Smooth muscle cell (in vitro differentiated cells): ENCODE measurements around the gene STOML1. TPM values are rescaled to one million over a fixed set of nuclear protein-coding genes. Genes with fewer than 3 reads are reported as not detected.
A peak's percentile ranks its signal among the peaks of the same experiment; 100 is the strongest.
"Not testable (repeated sequence)": the region's sequence is repeated elsewhere in the genome, so short reads cannot be mapped to it uniquely, and the experiment has no call there.

Source experiments
- DNase-seq: peaks from one replicate; lab custom pipeline; 2025; ENCODE audit not compliant: unreplicated experiment; lab: John Stamatoyannopoulos, UW
- H2AFZ ChIP-seq: fragments of 200-600 bp; sonication (generic); 2 replicates; pipeline ENCODE4 v1.6.0; 2016; ENCODE audit warnings: antibody characterized with exemption, low read depth, mild to moderate bottlenecking
- H3F3A ChIP-seq: fragments of 200-600 bp; sonication (generic); 2 replicates; pipeline ENCODE4 v1.6.0; 2017; ENCODE audit warnings: antibody characterized with exemption, low read depth
- H3K27ac ChIP-seq: fragments of 200-600 bp; sonication (generic); 2 replicates; pipeline ENCODE4 v1.5.1; 2016; ENCODE audit warnings: low read depth, mild to moderate bottlenecking
- H3K27me3 ChIP-seq: fragments of 200-600 bp; sonication (generic); 2 replicates; pipeline ENCODE4 v1.6.1; 2016; ENCODE audit warnings: low read depth, mild to moderate bottlenecking
- H3K36me3 ChIP-seq: fragments of 200-600 bp; sonication (generic); 2 replicates; pipeline ENCODE4 v1.5.1; 2016; ENCODE audit warnings: low read depth
- H3K4me1 ChIP-seq: fragments of 200-600 bp; sonication (generic); 2 replicates; pipeline ENCODE4 v1.5.1; 2016; ENCODE audit warnings: low read depth
- H3K4me2 ChIP-seq: fragments of 200-600 bp; sonication (generic); 2 replicates; pipeline ENCODE4 v1.6.0; 2016; ENCODE audit warnings: mild to moderate bottlenecking
- H3K4me3 ChIP-seq: fragments of 200-600 bp; sonication (generic); 2 replicates; pipeline ENCODE4 v1.5.1; 2016; ENCODE audit warnings: mild to moderate bottlenecking
- H3K79me2 ChIP-seq: fragments of 200-600 bp; sonication (generic); 2 replicates; pipeline ENCODE4 v1.6.0; 2016; ENCODE audit warnings: low read depth, mild to moderate bottlenecking
- H3K9ac ChIP-seq: fragments of 200-600 bp; sonication (generic); 2 replicates; pipeline ENCODE4 v1.6.0; 2016; ENCODE audit warnings: low read depth
- H3K9me3 ChIP-seq: fragments of 200-600 bp; sonication (generic); replicated peaks from 2 replicates; pipeline ENCODE4 v1.5.1; 2016; ENCODE audit warnings: low read depth
- H4K20me1 ChIP-seq: fragments of 200-600 bp; sonication (generic); 2 replicates; pipeline ENCODE4 v1.6.0; 2016; ENCODE audit warnings: low read depth
- CTCF ChIP-seq: fragments of 200-600 bp; sonication (generic); IDR thresholded peaks from 2 replicates; pipeline ENCODE4 v1.5.1; 2017; ENCODE audit warnings: borderline replicate concordance, mild to moderate bottlenecking, antibody characterized with exemption; ENCODE audit not compliant: insufficient read depth, poor library complexity, severe bottlenecking
- WGBS: methylation state at CpG from one replicate; pipeline ENCODE4 v1.1.7; 2016; ENCODE audit warnings: low lambda C conversion rate; 5-methylcytosine and 5-hydroxymethylcytosine counted together
- polyA plus RNA-seq: library from polyadenylated mRNA; unstranded; fragments of >200 nt; fragmentation: Nextera tagmentation; extraction: Ambion mirVana; gene quantifications from 2 replicates; pipeline ENCODE4 v1.2.1, GENCODE V29; 2016
- total RNA-seq: library from RNA; depleted of rRNA; stranded (reverse); fragments of >200 nt; gene quantifications from 2 replicates; pipeline ENCODE4 v1.2.3, GENCODE V29; 2014

STOML1 gene
- total and polyA plus RNA-seq, 2 experiments from 2014 or later, result 12.4 to 27.5 TPM

DNA sequence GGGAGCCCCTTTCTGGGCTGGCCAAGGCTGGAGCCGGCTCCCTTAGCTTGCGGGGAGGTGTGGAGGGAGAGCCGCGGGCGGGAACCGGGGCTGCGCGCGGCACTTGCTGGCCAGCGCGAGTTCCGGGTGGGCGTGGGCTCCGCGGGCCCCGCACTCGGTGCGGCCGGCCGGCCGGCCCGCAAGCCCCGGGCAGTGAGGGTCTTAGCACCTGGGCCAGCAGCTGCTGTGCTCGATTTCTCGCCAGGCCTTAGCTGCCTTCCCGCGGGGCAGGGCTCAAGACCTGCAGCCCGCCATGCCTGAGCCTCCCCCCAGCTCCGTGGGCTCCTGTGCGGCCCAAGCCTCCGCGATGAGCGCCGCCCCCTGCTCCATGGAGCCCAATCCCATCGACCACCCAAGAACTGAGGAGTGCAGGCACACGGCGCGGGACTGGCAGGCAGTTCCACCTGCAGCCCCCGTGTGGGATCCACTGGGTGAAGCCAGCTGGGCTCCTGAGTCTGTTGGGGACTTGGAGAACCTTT, 18.4 kb downstream of the STOML1 start:
- H3K36me3 ChIP-seq, H3K4me3 ChIP-seq, H4K20me1 ChIP-seq, H3K4me1 ChIP-seq, H3K79me2 ChIP-seq, H3K4me2 ChIP-seq, H3K9ac ChIP-seq, H3K27me3 ChIP-seq, H3F3A ChIP-seq, DNase-seq, H3K27ac ChIP-seq, H2AFZ ChIP-seq, H3K9me3 ChIP-seq: not testable (repeated sequence)
- WGBS, result 93% methylated on average over 39 of the region's 39 CpGs

- no peaks in the 10 kb centered on the region for H3K4me1 ChIP-seq
- peak overlapping the region; percentile 28 for H3K4me3 ChIP-seq
- H4K20me1 ChIP-seq, result no peaks in the 10 kb centered on the region
- peak; percentile 44 for DNase-seq
- WGBS, result 37% methylated on average over 26 of the region's 26 CpGs
- H3K36me3 ChIP-seq, result no peaks in the 10 kb centered on the region
- no peaks in the 10 kb centered on the region for H3F3A ChIP-seq
- no peak overlapping the region for H3K9ac ChIP-seq
- no peaks in the 10 kb centered on the region for H3K9me3 ChIP-seq
- H3K4me2 ChIP-seq, result peak overlapping the region; percentile 81
- no peaks in the 10 kb centered on the region for H3K79me2 ChIP-seq
- peak overlapping the region; percentile 61 for H2AFZ ChIP-seq
- no peak overlapping the region for H3K27ac ChIP-seq
- TF ChIP-seq CTCF, result peak; percentile 87
- no peaks in the 10 kb centered on the region for H3K27me3 ChIP-seq
Observed at GRCh38 chr15:73972984-73973682, 19.0 kb downstream of the STOML1 start.

DNA sequence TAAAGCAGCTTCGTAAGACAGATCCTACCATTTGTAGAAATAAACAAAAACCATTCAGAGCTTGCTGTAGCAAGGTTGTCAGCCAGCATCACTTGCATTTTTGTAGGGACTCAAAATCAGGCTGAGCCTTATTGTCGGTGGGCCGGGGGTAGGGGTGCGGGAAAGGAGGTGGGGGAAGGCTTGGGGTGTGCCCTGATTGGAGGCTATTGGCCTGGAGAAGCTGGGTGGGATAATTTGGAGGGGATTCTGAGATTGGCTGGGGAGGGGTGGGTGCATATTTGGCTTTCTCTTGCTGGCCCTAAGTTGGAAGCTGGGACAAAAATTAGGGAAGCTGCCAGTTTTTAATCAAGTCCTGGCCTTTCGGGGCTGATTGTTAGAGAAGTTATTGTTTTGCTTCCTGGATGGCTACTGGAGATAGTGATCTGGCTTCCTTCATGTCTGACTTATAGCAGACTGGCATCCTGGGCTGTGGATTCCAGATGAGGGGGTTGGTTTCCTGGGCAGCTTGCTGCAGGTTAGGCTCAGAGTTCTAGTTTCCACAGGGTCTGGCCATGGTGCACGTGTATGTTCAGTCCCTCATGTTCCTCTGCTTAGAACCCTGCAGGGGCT, 22.8 kb downstream of the STOML1 start:
- H3K27me3 ChIP-seq, result no peaks in the 10 kb centered on the region
- no peak overlapping the region for H3K4me2 ChIP-seq
- DNase-seq, result no peak
- WGBS, result 83% methylated on average over 6 of the region's 6 CpGs
- H4K20me1 ChIP-seq, result no peaks in the 10 kb centered on the region
- H3K79me2 ChIP-seq, result no peaks in the 10 kb centered on the region
- no peak overlapping the region for H3K4me3 ChIP-seq
- H3K9me3 ChIP-seq, result no peaks in the 10 kb centered on the region
- no peak overlapping the region for H3K9ac ChIP-seq
- no peak for TF ChIP-seq CTCF
- peaks cover 8% of the 10 kb centered on the region for H3F3A ChIP-seq
- H3K36me3 ChIP-seq, result no peaks in the 10 kb centered on the region
- peaks cover 13% of the 10 kb centered on the region for H3K4me1 ChIP-seq
- no peak overlapping the region for H2AFZ ChIP-seq
- H3K27ac ChIP-seq, result no peak overlapping the region

GRCh38 chr15:73968461-73968860, 23.6 kb downstream of the STOML1 start:
- H3F3A ChIP-seq, result peaks cover 8% of the 10 kb centered on the region
- DNase-seq, result no peak
- no peaks in the 10 kb centered on the region for H3K27me3 ChIP-seq
- H3K27ac ChIP-seq, result no peak overlapping the region
- no peaks in the 10 kb centered on the region for H3K9me3 ChIP-seq
- H2AFZ ChIP-seq, result no peak overlapping the region
- H3K9ac ChIP-seq, result no peak overlapping the region
- H3K4me1 ChIP-seq, result peaks cover 13% of the 10 kb centered on the region
- 97% methylated on average over 3 of the region's 3 CpGs for WGBS
- H3K36me3 ChIP-seq, result no peaks in the 10 kb centered on the region
- H4K20me1 ChIP-seq, result no peaks in the 10 kb centered on the region
- H3K79me2 ChIP-seq, result no peaks in the 10 kb centered on the region
- no peak for TF ChIP-seq CTCF
- no peak overlapping the region for H3K4me2 ChIP-seq
- no peak overlapping the region for H3K4me3 ChIP-seq
